Spleen (tissue), 11 donors: ENCODE data around the gene TNRC18. TPM values are rescaled to one million over a fixed set of nuclear protein-coding genes. Genes with fewer than 3 reads are reported as not detected.
"Not testable (repeated sequence)": the region's sequence is repeated elsewhere in the genome, so short reads cannot be mapped to it uniquely, and the experiment has no call there.

Source experiments
- DNase-seq: peaks from one replicate; pipeline ENCODE4 v3.0.0-alpha.2; 2020
- H3K27ac ChIP-seq, 8 donors: fragments of 200-600 bp; sonication (generic) in 7 of 8; 1 replicate in 4 of 8; 2 replicates in 4 of 8; pipeline versions ENCODE4 v1.5.0 to v1.8.0; 2016 to 2021; ENCODE audit warnings: inconsistent platforms in 4 of 8, mild to moderate bottlenecking in 4 of 8, moderate library complexity in 1 of 8
- H3K27me3 ChIP-seq, 7 donors: fragments of 200-600 bp; sonication (generic) in 6 of 7; replicated peaks in 1 of 7; 1 replicate in 4 of 7; 2 replicates in 3 of 7; pipeline versions ENCODE4 v1.5.0 to v1.8.0; 2016 to 2021; ENCODE audit warnings: inconsistent platforms in 3 of 7, mild to moderate bottlenecking in 1 of 7
- H3K36me3 ChIP-seq, 6 donors: fragments of 200-600 bp; sonication (generic) in 5 of 6; 1 replicate in 4 of 6; 2 replicates in 2 of 6; pipeline versions ENCODE4 v1.5.0 to v1.8.0; 2016 to 2021; ENCODE audit warnings: inconsistent platforms in 2 of 6
- H3K4me1 ChIP-seq, 6 donors: fragments of 200-600 bp; sonication (generic) in 5 of 6; 1 replicate in 3 of 6; 2 replicates in 3 of 6; pipeline versions ENCODE4 v1.5.0 to v1.8.0; 2016 to 2021; ENCODE audit warnings: inconsistent platforms in 3 of 6
- H3K4me3 ChIP-seq, 8 donors: fragments of 200-600 bp; sonication (generic) in 7 of 8; 1 replicate in 4 of 8; 2 replicates in 4 of 8; pipeline versions ENCODE4 v1.5.0 to v1.8.0; 2016 to 2021; ENCODE audit warnings: inconsistent platforms in 4 of 8, mild to moderate bottlenecking in 4 of 8, moderate library complexity in 2 of 8
- H3K9me3 ChIP-seq, 8 donors: fragments of 200-600 bp; sonication (generic) in 7 of 8; 1 replicate in 4 of 8; 2 replicates in 4 of 8; pipeline versions ENCODE4 v1.5.0 to v1.8.0; 2016 to 2021; ENCODE audit warnings: inconsistent platforms in 4 of 8
- POLR2A ChIP-seq, 3 donors: fragments of 450-650 bp; IDR thresholded peaks; one replicate each; pipeline ENCODE4 v1.5.1; 2017; ENCODE audit warnings: antibody characterized with exemption in 3 of 3, mild to moderate bottlenecking in 1 of 3
- POLR2AphosphoS5 ChIP-seq, 3 donors: sonication (generic); formaldehyde crosslinking; IDR thresholded peaks; one replicate each; pipeline ENCODE4 v1.5.1; 2017; ENCODE audit warnings: antibody characterized with exemption in 3 of 3
- WGBS, 5 donors: extraction: QIAGEN DNeasy Blood & Tissue Kit in 3 of 5; methylation state at CpG; one replicate each; pipeline versions ENCODE4 v1.1.5 to v1.1.7; 2013 to 2018; 5-methylcytosine and 5-hydroxymethylcytosine counted together
- intact Hi-C: fragments of 100-400 bp; cut with DNase I; formaldehyde crosslinking; loops from one replicate; pipeline ENCODE4 v1.15.0; 2023; ENCODE audit warnings: low total_unique reads
- polyA plus RNA-seq, 3 donors: library from polyadenylated mRNA; stranded (reverse); fragments of 200-250 nt; gene quantifications; one replicate each; pipeline ENCODE4 v1.2.1, GENCODE V29; 2013
- total RNA-seq, 7 donors: library from RNA; depleted of rRNA in 3 of 7; stranded (reverse); fragments of >200 nt in 3 of 7; fragmentation: NEBNext Ultra II Directional in 4 of 7; extraction: Animal tissue kit (Norgen Biotek cat#: 25700) in 4 of 7; gene quantifications; one replicate each; pipeline versions ENCODE4 v1.1.0 to v1.2.1, GENCODE V29; 2016 to 2021
- TF ChIP-seq, protein P1 (sequence below), 11 experiments: fragments of 200-600 bp in 7 of 11; fragments of 450-650 bp in 4 of 11; sonication (generic) in 4 of 11; IDR thresholded peaks in 8 of 11; conservative IDR thresholded peaks in 3 of 11; 1 replicate in 7 of 11; 2 replicates in 4 of 11; pipeline versions ENCODE4 v1.4.0 to v1.8.0; 2016 to 2021; ENCODE audit warnings: antibody characterized with exemption in 11 of 11, inconsistent platforms in 4 of 11, mild to moderate bottlenecking in 1 of 11
- donor health status: healthy with polysubstance abuse.
- donor health status: DM: no; HTN: no; CAD: no; lungs with moderate emphysema.
- donor health status: DM: no; HTN: no; CAD: no.
- donor health status: Bipolar disorder and iron deficiency.
- donor health status: healthy.
- donor health status: DM: no; HTN: no; CAD: no.
- donor health status: DM: yes; HTN: yes; CAD: no.

Gene TNRC18
- total and polyA plus RNA-seq, 10 donors = 3.4 to 124 (median 71.0) TPM

- intact Hi-C loops = no loop called here
- Histone ChIP-seq H3K27ac (no peak overlapping the region), H3K9me3 (peaks cover 0 to 31% (median 18%) of the 10 kb centered on the region in 8 donors), H3K27me3 (no peaks in the 10 kb centered on the region), H3K4me3 (no peak overlapping the region), H3K36me3 (peaks cover 0 to 100% (median 76%) of the 10 kb centered on the region in 6 donors), H3K4me1 (no peaks in the 10 kb centered on the region)
- WGBS, 5 donors = 92 to 99% (median 96%) methylated on average over 11 to 33 of the region's 33 CpGs
- no peak for DNase-seq
- TF ChIP-seq POLR2AphosphoS5 (IDR thresholded peaks at IDR 0.05) = peak in 1 of 3 donors; percentile 42
- TF ChIP-seq, protein P1, sequence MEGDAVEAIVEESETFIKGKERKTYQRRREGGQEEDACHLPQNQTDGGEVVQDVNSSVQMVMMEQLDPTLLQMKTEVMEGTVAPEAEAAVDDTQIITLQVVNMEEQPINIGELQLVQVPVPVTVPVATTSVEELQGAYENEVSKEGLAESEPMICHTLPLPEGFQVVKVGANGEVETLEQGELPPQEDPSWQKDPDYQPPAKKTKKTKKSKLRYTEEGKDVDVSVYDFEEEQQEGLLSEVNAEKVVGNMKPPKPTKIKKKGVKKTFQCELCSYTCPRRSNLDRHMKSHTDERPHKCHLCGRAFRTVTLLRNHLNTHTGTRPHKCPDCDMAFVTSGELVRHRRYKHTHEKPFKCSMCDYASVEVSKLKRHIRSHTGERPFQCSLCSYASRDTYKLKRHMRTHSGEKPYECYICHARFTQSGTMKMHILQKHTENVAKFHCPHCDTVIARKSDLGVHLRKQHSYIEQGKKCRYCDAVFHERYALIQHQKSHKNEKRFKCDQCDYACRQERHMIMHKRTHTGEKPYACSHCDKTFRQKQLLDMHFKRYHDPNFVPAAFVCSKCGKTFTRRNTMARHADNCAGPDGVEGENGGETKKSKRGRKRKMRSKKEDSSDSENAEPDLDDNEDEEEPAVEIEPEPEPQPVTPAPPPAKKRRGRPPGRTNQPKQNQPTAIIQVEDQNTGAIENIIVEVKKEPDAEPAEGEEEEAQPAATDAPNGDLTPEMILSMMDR (IDR thresholded peaks at IDR 0.05 in 8 of 11, conservative IDR thresholded peaks at IDR 0.05 in 3 of 11) = no peak
- no peak for TF ChIP-seq POLR2A (IDR thresholded peaks at IDR 0.05)
Observed at GRCh38 chr7:5320802-5321396, 102.7 kb downstream of the TNRC18 start.

GRCh38 chr7:5320391-5320790 lies 103.2 kb downstream of the TNRC18 start:
- TF ChIP-seq, protein P1 (IDR thresholded peaks at IDR 0.05 in 8 of 11, conservative IDR thresholded peaks at IDR 0.05 in 3 of 11) = no peak
- TF ChIP-seq POLR2AphosphoS5 (IDR thresholded peaks at IDR 0.05) (no peak), POLR2A (IDR thresholded peaks at IDR 0.05) (no peak)
- no peaks in the 10 kb centered on the region for H3K27me3 ChIP-seq
- no peaks in the 10 kb centered on the region for H3K4me1 ChIP-seq
- 94 to 100% (median 97%) methylated on average over 5 to 13 of the region's 13 CpGs for WGBS, 5 donors
- H3K9me3 ChIP-seq = peaks cover 0 to 31% (median 18%) of the 10 kb centered on the region in 8 donors
- H3K4me3 ChIP-seq = no peak overlapping the region
- peaks cover 4 to 100% (median 81%) of the 10 kb centered on the region in 6 donors for H3K36me3 ChIP-seq
- intact Hi-C loops = no loop called here
- no peak for DNase-seq
- no peak overlapping the region for H3K27ac ChIP-seq

GRCh38 chr7:5318613-5319012 lies 105.0 kb downstream of the TNRC18 start:
- DNase-seq, H3K4me1 ChIP-seq, H3K27ac ChIP-seq, H3K27me3 ChIP-seq, H3K4me3 ChIP-seq, intact Hi-C loops: not testable (repeated sequence)
- Histone ChIP-seq H3K9me3 (peaks cover 0 to 31% (median 18%) of the 10 kb centered on the region in 8 donors), H3K36me3 (peaks cover 4 to 100% (median 79%) of the 10 kb centered on the region in 6 donors)
- 92 to 98% (median 95%) methylated on average over 5 of the region's 5 CpGs for WGBS, 5 donors

GRCh38 chr7:5315761-5316160 lies 107.9 kb downstream of the TNRC18 start:
- Histone ChIP-seq H3K27me3 (no peaks in the 10 kb centered on the region), H3K27ac (no peak overlapping the region), H3K4me1 (no peaks in the 10 kb centered on the region), H3K9me3 (peaks cover 0 to 29% (median 18%) of the 10 kb centered on the region in 8 donors), H3K4me3 (no peak overlapping the region), H3K36me3 (peaks cover 4 to 100% (median 78%) of the 10 kb centered on the region in 6 donors)
- DNase-seq = no peak
- TF ChIP-seq POLR2A (IDR thresholded peaks at IDR 0.05) (no peak), POLR2AphosphoS5 (IDR thresholded peaks at IDR 0.05) (no peak)
- TF ChIP-seq, protein P1 (IDR thresholded peaks at IDR 0.05 in 8 of 11, conservative IDR thresholded peaks at IDR 0.05 in 3 of 11) = no peak
- WGBS, 5 donors = 93 to 99% (median 97%) methylated on average over 13 to 14 of the region's 14 CpGs
- intact Hi-C loops = no loop called here
